Measurements from ENCODE around the gene PLEKHJ1.

PLEKHJ1 gene

GRCh38 chr19:2223959-2224358, 12.2 kb downstream of the PLEKHJ1 start:
- no peak for DNase-seq (ENCODE audit: low read depth in 3 of 3, low spot score in 1 of 3)

DNA sequence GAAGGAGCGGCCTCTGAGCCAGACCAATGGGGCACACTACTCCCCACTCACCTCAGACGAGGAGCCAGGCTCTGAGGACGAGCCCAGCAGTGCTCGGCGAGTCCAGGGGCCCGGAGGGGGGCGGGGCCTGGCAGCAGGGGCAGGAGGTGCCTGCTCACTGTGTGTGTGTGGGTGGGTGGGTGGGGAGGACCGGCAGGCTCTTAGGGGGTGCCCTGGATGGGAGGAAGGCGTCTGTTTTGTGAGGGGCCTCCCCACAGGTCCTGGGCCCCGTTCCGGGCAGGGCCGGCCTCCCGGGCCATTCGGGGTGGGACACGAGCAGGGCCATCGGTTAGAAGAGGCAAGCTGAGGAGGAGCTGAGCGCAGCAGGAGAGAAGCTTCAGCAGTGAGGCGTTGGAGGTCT, 12.7 kb downstream of the PLEKHJ1 start:
- DNase-seq (ENCODE audit: low read depth in 3 of 3, low spot score in 1 of 3) = no peak

DNA sequence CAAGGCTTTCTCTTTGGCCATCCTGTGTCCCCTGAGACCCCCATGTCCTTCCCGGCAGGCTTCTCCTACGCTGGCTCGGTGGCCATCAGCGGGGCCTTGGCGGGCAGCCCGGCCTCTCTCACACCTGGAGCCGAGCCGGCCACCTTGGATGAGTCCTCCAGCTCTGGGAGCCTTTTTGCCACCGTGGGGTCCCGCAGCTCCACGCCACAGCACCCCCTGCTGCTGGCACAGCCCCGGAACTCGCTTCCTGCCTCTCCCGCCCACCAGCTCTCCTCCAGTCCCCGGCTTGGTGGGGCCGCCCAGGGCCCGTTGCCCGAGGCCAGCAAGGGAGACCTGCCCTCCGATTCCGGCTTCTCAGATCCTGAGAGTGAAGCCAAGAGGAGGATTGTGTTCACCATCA, 14.2 kb downstream of the PLEKHJ1 start:
- no peak for DNase-seq (ENCODE audit: low read depth in 3 of 3, low spot score in 1 of 3)

- no peak for DNase-seq (ENCODE audit: low read depth in 3 of 3, low spot score in 1 of 3)
These were observed 14.8 kb downstream of the PLEKHJ1 start for GRCh38 chr19:2221250-2221831.

- DNase-seq (ENCODE audit: low read depth in 3 of 3, low spot score in 1 of 3) = no peak
These were observed 16.4 kb downstream of the PLEKHJ1 start for GRCh38 chr19:2219726-2220125.

- no peak for DNase-seq (ENCODE audit: low read depth in 3 of 3, low spot score in 1 of 3)
These were observed 18.5 kb downstream of the PLEKHJ1 start for GRCh38 chr19:2217591-2217990.

- DNase-seq (ENCODE audit: low read depth in 3 of 3, low spot score in 1 of 3) = no peak
These were observed 19.5 kb downstream of the PLEKHJ1 start for GRCh38 chr19:2216361-2217225.

- DNase-seq (ENCODE audit: low read depth in 3 of 3, low spot score in 1 of 3) = peak in 1 of 3 donors; percentile 13
These were observed 20.8 kb downstream of the PLEKHJ1 start for GRCh38 chr19:2215281-2215751.

- DNase-seq (ENCODE audit: low read depth in 3 of 3, low spot score in 1 of 3) = no peak
These were observed 21.9 kb downstream of the PLEKHJ1 start for GRCh38 chr19:2214251-2214650.

GRCh38 chr19:2213799-2214198, 22.3 kb downstream of the PLEKHJ1 start:
- no peak for DNase-seq (ENCODE audit: low read depth in 3 of 3, low spot score in 1 of 3)

DNA sequence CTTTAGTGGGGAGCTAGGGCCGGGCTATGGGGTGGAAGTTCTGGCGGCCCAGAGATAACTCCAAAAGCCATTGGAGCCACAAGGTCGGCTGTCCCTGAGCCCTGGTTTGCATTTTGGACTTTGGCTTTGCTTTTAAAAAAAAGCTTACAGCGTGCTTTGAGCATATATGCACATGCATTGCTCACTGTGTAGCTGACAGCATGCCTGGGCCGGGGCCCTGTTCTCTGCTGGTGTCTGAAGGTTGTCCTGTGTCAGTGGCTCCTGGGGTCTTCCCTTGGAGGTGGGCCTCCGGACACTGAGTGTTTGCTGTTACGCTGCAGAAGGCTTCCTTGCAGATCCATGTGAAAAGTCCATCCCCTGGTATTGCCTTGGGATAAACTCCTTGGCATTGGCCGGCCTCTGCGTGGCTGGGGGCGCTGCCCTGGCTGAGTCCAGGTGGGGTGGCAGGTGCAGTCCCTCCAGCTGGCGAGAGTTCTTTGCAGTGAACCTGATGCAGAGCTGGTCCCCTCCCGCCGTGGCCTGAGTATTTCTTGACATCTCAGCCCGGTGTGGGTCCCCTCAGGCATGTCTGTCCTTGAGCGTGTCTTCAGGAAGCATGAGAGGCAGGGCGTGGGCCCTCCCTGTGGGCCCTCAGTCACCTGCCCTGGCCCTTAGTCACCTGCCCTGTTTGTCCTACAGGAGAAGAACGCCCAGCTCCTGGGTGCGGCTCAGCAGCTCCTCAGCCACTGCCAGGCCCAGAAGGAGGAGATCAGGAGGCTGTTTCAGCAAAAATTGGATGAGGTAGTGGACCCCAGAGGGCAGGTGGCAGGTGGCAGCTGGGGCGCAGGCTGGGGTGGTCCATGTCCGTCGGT, 23.0 kb downstream of the PLEKHJ1 start:
- DNase-seq (ENCODE audit: low read depth in 3 of 3, low spot score in 1 of 3) = no peak

DNA sequence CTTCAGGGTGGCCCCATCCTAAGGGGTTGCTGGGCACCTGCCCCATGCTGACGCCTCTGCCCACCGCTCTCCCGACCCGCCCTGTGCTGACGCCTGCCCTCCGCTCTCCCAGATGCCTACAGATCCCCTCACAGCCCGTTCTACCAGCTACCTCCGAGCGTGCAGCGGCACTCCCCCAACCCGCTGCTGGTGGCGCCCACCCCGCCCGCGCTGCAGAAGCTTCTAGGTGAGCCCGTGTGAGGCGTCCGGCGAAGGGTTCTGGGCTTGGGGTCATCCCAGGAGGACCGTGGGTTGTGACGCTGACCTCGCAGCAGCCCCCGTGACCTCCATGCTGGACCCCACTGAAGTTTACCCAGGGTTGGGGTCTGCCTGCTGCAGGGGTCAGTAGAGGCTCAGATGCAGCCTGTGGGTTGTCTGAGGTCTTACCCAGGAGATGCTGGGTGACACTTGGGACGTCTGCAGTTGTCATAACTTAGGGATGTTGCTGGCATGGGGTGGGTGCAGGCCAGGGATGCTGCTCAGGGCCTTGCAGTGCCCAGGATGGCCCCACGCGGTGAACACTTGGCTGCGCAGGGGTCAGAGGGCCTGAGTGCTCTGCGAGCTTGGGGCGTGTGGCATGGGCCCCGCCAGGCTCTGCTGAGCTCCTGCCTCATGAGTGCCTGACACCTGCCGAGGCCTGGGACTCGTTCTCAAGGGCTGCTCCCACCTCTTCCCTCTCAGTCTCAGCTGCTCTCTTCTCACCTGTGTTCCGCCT, 25.0 kb downstream of the PLEKHJ1 start:
- DNase-seq (ENCODE audit: low read depth in 3 of 3, low spot score in 1 of 3) = no peak

DNA sequence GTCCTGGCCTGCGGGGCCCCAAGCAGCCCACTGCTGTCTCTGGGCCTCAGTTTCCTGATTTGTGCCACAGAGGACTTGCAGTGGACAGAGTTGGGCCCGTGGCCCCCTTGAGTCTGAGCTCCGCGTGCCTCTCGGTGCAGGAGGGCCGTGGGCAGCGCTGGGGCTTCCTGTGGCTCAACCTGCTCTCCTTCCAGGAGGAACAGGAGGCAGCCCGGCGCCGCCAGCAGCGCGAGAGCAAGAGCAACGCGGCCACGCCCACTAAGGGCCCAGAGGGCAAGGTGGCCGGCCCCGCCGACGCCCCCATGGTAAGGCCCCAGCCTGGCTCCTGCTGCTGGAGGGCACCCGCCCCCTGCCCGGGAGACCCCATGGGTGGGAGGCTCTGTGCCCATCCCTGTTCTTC, 25.9 kb downstream of the PLEKHJ1 start:
- no peak for DNase-seq (ENCODE audit: low read depth in 3 of 3, low spot score in 1 of 3)

DNA sequence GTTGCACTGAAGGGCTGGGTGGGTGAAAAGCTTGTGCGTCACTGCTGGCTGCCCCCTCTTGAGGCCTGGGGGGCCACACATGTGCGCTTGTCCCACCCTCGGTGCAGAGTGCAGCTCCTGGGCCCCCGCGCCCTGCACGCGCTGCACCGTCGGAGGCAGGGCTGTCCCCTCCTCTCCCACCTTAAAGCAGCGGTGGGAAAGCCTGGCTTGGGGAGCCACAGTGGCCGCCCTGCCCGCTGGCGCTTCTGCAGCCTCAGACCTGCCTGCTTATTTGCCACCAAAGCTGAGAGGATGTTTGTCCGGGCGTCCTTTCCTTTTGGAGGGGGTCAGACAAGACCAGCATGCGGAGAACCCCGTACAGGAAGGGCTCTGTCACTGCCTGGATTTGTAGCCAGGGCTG, 26.7 kb downstream of the PLEKHJ1 start:
- no peak for DNase-seq (ENCODE audit: low read depth in 3 of 3, low spot score in 1 of 3)

GRCh38 chr19:2208975-2209374, 27.2 kb downstream of the PLEKHJ1 start:
- DNase-seq (ENCODE audit: low read depth in 3 of 3, low spot score in 1 of 3) = no peak

GRCh38 chr19:2207991-2208860, 27.9 kb downstream of the PLEKHJ1 start:
- DNase-seq (ENCODE audit: low read depth in 3 of 3, low spot score in 1 of 3) = no peak

DNA sequence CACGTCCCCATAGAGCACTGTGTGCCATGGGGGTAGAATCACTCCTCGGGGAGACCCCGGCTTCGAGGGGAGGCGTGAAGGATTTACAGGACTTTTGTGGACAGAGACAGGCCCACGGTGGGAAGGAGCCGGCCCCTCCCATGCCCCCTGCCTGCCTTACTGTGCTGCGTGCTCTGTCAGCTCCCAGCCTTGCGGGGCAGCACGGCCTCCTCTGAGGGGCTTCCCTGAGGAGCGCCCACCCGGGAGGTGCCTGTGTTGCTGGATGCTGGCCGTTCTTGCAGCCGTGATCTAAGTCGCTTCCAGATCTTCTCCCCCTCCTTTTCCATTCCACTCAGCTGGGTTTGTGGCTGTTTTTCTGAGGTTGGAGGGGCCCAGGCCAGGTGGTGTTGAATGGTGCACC, 29.1 kb downstream of the PLEKHJ1 start:
- no peak for DNase-seq (ENCODE audit: low read depth in 3 of 3, low spot score in 1 of 3)

DNA sequence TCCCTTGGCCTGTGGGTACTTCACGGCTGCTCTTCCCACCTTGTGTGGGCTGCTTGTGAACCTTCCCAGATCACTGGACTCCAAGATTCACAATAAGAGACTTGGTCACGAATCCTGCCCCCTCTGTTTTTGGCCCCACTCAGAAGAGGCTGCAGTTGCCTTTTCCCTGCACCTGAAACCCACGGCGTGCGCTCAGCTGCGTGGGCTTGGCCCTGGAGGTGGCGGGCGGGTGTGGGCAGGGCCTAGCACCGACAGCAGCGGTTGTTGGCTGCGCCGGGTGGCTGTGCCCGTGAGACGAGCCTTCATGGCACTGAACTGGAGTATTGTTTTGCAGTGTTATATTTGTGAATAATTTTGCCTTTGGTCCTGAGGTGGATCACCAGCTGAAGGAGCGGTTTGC, 33.8 kb downstream of the PLEKHJ1 start:
- no peak for DNase-seq (ENCODE audit: low read depth in 3 of 3, low spot score in 1 of 3)

DNA sequence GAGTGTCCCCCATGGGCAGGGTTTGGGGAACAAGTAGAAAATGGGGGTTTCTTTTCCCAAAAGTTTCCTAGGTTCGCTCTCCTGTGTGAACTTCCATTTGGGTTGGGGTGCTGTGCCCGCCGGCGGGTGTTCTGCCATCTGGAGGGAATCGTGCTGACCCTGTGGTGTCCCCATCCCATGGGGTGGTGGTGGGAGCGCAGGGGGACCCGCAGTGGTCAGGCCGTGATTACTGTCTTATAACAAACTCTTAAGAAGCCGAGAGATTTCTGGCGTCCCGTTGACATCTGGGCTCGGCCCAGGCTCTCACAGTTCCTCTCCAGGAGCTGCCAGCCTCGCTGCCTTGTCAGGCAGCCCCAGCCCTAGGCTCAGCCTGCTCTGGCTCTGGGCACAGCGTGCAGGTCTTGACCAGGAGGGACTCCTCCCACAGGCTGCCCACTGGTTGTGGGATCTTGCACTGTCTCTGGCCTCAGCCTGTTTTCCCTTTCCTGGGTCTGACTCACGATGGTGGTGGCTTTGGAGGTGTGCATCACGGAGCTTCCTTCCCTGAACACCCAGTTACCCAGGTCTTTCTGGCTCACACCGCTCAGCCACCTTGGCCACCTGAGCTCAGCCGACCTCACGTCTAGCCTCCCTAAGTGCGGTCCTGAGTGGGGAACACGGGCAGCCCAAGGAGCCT, 34.5 kb downstream of the PLEKHJ1 start:
- DNase-seq (ENCODE audit: low read depth in 3 of 3, low spot score in 1 of 3) = no peak

Measured in stimulated activated CD4-positive, alpha-beta T cell treated with anti-CD3 and anti-CD28 coated beads, TNF-alpha, amount 100 ng/mL, for 1 hour (primary cell).